AG04450 (cell line): Measurements from ENCODE around the gene PELI3. TPM values are rescaled to one million over a fixed set of nuclear protein-coding genes. Genes with fewer than 3 reads are reported as not detected.

ENCODE experiments used
- CTCF ChIA-PET: fragments of 300-600, 350-600 bp; formaldehyde crosslinking; extraction: SDS; loops from one replicate; lab custom pipeline; 2022; ENCODE audit warnings: antibody characterized with exemption, inconsistent platforms; lab: Charles Lee
- POLR2A ChIA-PET: fragments of 350-600 bp; formaldehyde crosslinking; extraction: SDS; loops from one replicate; lab custom pipeline; 2021; ENCODE audit warnings: antibody characterized with exemption, inconsistent platforms; lab: Yijun Ruan, JAX
- DNase-seq: peaks from one replicate; pipeline ENCODE4 v3.0.0-alpha.2; 2011; ENCODE audit warnings: low read depth, low spot score
- H3K27ac ChIP-seq: one replicate; pipeline ENCODE4 v1.5.1; 2012; ENCODE audit warnings: low read depth, low read length, control low read depth
- H3K27me3 ChIP-seq: one replicate; pipeline ENCODE4 v1.6.0; 2012; ENCODE audit warnings: low read length; ENCODE audit not compliant: control insufficient read depth, insufficient read depth
- H3K4me3 ChIP-seq: 2 replicates; pipeline ENCODE4 v1.5.1; 2011; ENCODE audit warnings: mild to moderate bottlenecking, low read depth, low read length, control low read depth
- H3K9me3 ChIP-seq: 2 replicates; pipeline ENCODE4 v1.5.1; 2012; ENCODE audit warnings: low read length; ENCODE audit not compliant: control insufficient read depth, insufficient read depth
- polyA plus RNA-seq: library from polyadenylated mRNA; depleted of rRNA; stranded (reverse); fragments of >200 nt; gene quantifications from 2 replicates; pipeline ENCODE4 v1.2.3, GENCODE V29; 2011
- TF ChIP-seq, protein P1 (sequence below): IDR thresholded peaks from 2 replicates; pipeline ENCODE4 v1.5.1; 2011; ENCODE audit warnings: low read depth, low read length, control low read depth, inconsistent platforms

PELI3 gene
- polyA plus RNA-seq, 1 experiment, result 4.6 TPM

DNA sequence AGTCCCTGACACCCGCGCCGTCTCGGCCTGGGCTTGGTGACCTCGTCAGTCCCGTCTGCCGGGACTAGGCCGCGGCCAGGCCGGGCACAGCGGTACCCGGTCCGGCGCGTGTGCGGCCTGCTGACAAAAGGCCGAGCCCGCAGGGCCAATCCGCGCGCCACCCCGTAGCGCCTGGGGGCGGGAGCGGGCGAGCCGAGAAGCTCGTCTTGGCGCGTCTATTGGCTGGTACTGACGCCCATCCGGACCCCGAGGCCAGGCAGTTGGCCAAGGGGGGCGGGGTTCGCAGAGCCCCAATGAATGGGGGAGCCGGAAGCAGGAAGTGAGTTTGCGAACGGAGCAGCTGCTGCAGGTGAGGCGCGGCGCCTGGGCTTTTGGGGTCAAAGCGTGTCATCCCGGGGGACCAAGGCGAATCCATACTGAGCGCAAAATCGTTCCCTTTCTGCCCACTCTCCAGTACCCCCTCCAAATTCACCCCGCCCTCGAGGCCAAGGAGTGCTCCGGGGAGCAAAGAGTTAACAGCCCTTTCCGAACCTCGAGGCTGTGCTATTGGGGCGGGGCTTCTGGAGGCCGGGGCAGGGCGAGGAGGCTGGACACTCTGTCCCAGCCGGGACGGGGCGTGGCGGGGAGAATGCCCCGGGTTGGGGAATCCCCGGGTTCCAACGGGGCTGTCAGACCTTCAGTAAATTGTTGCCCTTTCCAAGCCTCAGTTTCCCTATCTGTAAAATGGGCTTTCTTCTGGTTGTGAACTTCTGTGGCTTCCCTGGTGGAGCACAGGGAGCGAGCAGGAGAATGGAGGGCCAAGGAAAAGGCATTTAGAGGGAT, 13.6 kb downstream of the PELI3 start, which contains the start of gene DPP3:
TSS of gene DPP3 (plus strand) at position 318 of the 822 bp plus-strand sequence. CDS start 1,767 bp downstream, outside the sequence.
- no peaks in the 10 kb centered on the region; the same call in 1 of the 2 replicates for H3K9me3 ChIP-seq
- CTCF ChIA-PET, result no interaction called here
- POLR2A ChIA-PET, result interaction anchor here (0.6 to 2.3 kb wide), 13 partner anchors 9 to 169 kb away, joined by 3 to 32 read pairs (median 4); partner anchors contain the start of genes BBS1, MRPL11, PELI3 and RBM4
- peak within 1 kb of the TSS; percentile 96 for H3K27ac ChIP-seq
- DNase-seq, result peak; percentile 88
- H3K4me3 ChIP-seq, result peak within 1 kb of the TSS; percentile 80
- TF ChIP-seq, protein P1, sequence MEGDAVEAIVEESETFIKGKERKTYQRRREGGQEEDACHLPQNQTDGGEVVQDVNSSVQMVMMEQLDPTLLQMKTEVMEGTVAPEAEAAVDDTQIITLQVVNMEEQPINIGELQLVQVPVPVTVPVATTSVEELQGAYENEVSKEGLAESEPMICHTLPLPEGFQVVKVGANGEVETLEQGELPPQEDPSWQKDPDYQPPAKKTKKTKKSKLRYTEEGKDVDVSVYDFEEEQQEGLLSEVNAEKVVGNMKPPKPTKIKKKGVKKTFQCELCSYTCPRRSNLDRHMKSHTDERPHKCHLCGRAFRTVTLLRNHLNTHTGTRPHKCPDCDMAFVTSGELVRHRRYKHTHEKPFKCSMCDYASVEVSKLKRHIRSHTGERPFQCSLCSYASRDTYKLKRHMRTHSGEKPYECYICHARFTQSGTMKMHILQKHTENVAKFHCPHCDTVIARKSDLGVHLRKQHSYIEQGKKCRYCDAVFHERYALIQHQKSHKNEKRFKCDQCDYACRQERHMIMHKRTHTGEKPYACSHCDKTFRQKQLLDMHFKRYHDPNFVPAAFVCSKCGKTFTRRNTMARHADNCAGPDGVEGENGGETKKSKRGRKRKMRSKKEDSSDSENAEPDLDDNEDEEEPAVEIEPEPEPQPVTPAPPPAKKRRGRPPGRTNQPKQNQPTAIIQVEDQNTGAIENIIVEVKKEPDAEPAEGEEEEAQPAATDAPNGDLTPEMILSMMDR, result no peak
- no peaks in the 10 kb centered on the region for H3K27me3 ChIP-seq

DNA sequence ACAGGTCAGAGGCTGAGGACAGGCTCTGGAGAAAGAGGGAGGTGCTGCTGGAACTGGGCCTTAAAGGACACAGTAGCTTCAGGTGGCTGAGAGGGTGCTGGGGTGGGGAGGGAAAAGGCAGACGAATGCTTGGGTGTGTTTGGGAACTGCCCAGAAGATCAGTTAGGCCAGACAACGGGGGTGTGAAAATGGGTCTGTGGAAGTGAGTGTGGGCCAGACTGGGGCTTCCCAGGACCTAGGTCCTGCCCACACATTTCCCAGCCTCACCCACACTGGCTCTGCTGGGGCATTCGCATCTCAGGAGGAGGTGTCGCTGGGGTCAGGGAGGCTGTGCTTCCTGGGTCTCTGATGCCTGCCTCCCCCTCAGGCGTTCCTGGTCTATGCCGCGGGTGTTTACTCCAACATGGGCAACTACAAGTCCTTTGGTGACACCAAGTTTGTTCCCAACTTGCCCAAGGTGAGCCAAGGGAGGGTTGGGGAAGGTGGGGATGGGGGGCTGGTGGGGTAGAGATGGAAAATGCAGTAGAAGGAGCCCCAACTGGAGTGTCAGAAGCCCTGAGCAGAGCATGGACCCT, 18.2 kb downstream of the PELI3 start:
- no peak for DNase-seq
- POLR2A ChIA-PET, result no interaction called here
- CTCF ChIA-PET, result no interaction called here

DNA sequence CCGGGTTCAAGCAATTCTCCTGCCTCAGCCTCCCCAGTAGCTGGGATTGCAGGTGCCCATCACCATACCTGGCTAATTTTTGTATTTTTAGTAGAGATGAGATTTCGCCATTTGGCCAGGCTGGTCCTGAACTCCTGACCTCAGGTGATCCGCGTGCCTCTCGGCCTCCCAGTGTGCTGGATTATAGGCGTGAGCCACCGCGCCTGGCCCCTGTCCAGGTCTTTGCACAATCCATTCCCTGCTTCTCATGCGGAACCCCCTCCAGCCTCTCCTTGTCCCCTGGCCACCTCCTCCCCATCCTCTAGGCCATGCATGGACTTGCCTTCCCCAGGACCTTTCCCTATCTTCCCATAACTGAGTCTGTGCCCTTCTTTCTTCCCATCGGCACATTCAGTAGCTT, 22.3 kb downstream of the PELI3 start:
- Histone ChIP-seq H3K27me3 (no peaks in the 10 kb centered on the region), H3K27ac (no peak overlapping the region), H3K4me3 (no peak overlapping the region), H3K9me3 (no peaks in the 10 kb centered on the region; the same call in 1 of the 2 replicates)
- no peak for DNase-seq
- POLR2A ChIA-PET, result interaction anchor here (0.6 to 1.7 kb wide), 2 partner anchors 9 to 12 kb away, joined by 4 to 6 read pairs; partner anchors contain the start of gene DPP3
- TF ChIP-seq, protein P1, result no peak
- CTCF ChIA-PET, result no interaction called here

More for the DNA sequence above, 18.2 kb downstream of the PELI3 start:
- Histone ChIP-seq H3K27ac (no peak overlapping the region), H3K9me3 (no peaks in the 10 kb centered on the region), H3K4me3 (no peak overlapping the region), H3K27me3 (no peaks in the 10 kb centered on the region)
- TF ChIP-seq, protein P1, result no peak

DNA sequence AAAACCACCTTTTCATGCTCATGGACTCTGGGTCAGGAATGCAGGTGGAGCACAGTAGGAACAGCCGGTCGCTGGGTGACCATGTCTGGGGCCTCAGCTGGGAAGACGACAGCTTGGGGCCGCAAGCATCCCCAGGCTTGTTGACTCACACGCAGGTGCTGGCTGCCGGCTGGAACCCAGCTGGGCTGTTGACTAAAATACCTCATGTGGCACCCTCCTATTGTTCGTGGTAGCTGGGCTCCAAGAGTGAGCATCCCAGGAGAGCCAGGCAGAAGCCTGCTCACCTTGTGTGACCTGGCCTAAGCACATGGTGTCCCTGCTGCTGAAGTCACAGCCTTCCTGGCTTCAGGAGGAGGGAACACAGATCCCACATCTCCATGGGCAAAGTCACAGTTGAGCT, 22.9 kb downstream of the PELI3 start:
- no peak overlapping the region for H3K27ac ChIP-seq
- no peaks in the 10 kb centered on the region; the same call in 1 of the 2 replicates for H3K9me3 ChIP-seq
- no peak overlapping the region for H3K4me3 ChIP-seq
- POLR2A ChIA-PET, result interaction anchor here (1.7 kb wide), 1 partner anchor 10 kb away, joined by 4 read pairs; the partner anchor contains the start of gene DPP3
- DNase-seq, result no peak
- CTCF ChIA-PET, result no interaction called here
- no peaks in the 10 kb centered on the region for H3K27me3 ChIP-seq
- TF ChIP-seq, protein P1, result no peak
